ENCODE data around the gene SPDYE18. TPM values are rescaled to one million over a fixed set of nuclear protein-coding genes. Genes with fewer than 3 reads are reported as not detected.
"Not testable (repeated sequence)": the region's sequence is repeated elsewhere in the genome, so short reads cannot be mapped to it uniquely, and the experiment has no call there.

Gene SPDYE18
- total RNA-seq, 1 experiment from 2014 or later: not detected

DNA sequence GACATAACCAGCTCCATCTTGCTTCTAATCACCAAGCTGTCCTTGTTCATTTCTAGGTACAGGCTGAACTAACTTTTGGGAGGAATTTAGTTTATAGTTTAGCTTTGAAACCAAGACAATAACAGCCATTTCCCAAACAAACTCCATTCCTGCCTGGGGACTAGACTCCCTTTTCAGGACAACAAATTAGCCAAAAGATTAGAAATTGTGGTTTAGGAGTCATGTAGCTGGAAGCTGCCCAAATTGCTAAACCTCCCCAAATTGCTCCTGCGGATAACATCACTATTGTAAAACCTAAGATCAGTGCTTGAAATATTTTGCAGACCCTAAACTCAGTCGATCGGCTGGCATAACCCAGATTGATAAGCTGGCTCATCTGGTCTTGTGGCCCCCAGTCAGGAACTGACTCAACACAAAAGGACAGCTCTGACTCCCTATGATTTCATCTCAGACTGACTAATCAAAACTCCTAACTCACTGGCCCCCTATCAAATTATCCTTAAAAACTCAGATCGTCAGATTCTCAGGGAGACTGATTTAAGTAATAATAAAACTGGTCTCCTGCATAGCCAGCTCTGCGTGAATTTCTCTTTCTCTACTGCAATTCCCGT, 12.5 kb upstream of the SPDYE18 start:
- DNase-seq (ENCODE audit: low spot score); CTCF ChIA-PET: not testable (repeated sequence)
- H3K4me1 Mint-ChIP-seq: peaks cover 15% of the 10 kb centered on the region

DNA sequence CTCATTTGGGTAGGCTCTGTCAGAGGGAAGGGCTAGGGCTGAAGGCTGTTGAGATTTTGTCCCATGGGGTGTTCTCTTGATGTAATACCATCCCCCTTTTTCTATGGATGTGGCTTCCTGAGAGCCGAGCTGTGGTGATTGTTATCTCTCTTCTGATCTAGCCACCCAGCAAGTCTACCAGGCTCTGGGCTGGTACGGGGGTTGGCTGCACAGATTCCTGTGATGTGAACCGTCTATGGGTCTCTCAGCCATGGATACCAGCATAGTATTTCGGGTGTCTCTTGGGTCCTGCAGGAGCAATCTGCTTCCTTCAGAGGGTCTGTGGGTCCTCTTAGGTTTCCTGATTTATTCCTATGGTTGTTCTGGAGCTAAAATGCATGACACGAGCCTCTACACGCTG, 8.8 kb upstream of the SPDYE18 start:
- DNase-seq (ENCODE audit: low spot score); H3K27me3 Mint-ChIP-seq (ENCODE audit: low read depth); CTCF ChIA-PET; ATAC-seq; H3K27ac Mint-ChIP-seq; H3K9me3 Mint-ChIP-seq; POLR2A ChIA-PET; H3K4me3 Mint-ChIP-seq: not testable (repeated sequence)
- peaks cover 18% of the 10 kb centered on the region for H3K36me3 Mint-ChIP-seq
- peaks cover 16% of the 10 kb centered on the region for H3K4me1 Mint-ChIP-seq

More for the DNA sequence above, 12.5 kb upstream of the SPDYE18 start:
- H3K27ac Mint-ChIP-seq; H3K27me3 Mint-ChIP-seq (ENCODE audit: low read depth); H3K9me3 Mint-ChIP-seq; H3K4me3 Mint-ChIP-seq; POLR2A ChIA-PET; ATAC-seq: not testable (repeated sequence)
- H3K36me3 Mint-ChIP-seq: peaks cover 12% of the 10 kb centered on the region

GRCh38 chr7:77065869-77066268, 3.5 kb upstream of the SPDYE18 start:
- H3K27ac Mint-ChIP-seq; H3K9me3 Mint-ChIP-seq; H3K27me3 Mint-ChIP-seq (ENCODE audit: low read depth); H3K4me3 Mint-ChIP-seq; POLR2A ChIA-PET; DNase-seq (ENCODE audit: low spot score); H3K4me1 Mint-ChIP-seq; CTCF ChIA-PET: not testable (repeated sequence)
- peaks cover 11% of the 10 kb centered on the region for H3K36me3 Mint-ChIP-seq
- ATAC-seq: peak; percentile 47; the same call in 1 of the 2 replicates

DNA sequence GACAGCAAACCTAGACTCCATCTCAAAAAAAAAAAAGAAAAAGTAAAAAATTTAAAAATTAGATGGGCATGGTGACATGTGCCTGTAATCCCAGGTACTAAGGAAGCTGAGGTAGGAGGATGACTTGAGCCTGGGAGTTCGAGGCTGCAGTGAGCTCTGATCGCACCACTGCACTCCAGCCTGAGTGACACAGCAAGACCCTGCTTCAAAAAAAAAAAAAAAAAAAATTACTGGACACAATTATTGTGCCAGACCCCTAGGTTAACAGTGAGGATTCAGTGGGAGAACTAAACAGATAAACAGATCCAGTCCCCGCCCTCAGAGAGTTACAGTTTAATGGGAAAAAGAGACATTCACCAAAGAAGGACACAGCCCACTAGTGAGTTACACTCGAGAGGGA, 1.4 kb upstream of the SPDYE18 start:
- H3K4me1 Mint-ChIP-seq; H3K4me3 Mint-ChIP-seq; POLR2A ChIA-PET; H3K9me3 Mint-ChIP-seq; DNase-seq (ENCODE audit: low spot score); H3K27ac Mint-ChIP-seq; H3K27me3 Mint-ChIP-seq (ENCODE audit: low read depth); H3K36me3 Mint-ChIP-seq; ATAC-seq; CTCF ChIA-PET: not testable (repeated sequence)

DNA sequence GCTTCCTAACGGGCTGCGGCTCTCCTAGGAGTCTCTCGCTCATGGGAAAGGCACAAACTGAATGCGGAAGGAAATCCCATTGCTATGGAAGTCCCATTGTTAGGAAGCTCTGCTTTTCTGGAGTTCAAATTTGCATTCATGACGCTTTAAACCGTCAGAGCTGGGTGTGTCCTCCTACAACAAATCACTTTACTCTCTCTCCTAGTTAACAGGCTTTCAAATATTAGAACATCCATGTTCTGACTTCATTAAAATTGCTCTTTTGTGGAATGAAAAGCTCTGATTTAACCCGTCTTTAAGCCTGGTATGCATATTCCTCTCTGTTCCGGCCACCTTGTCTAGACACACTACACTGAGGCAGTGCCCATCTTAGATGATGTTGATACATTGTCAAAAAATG, 30.1 kb downstream of the SPDYE18 start, which contains the start of gene SPDYE17:
SPDYE17 (minus strand) TSS at position 101 of the 400 bp plus-strand sequence. CDS start 1,791 bp downstream, outside the sequence.
- H3K9me3 Mint-ChIP-seq; H3K36me3 Mint-ChIP-seq; H3K4me3 Mint-ChIP-seq; CTCF ChIA-PET; H3K27ac Mint-ChIP-seq; ATAC-seq; DNase-seq (ENCODE audit: low spot score); H3K4me1 Mint-ChIP-seq; POLR2A ChIA-PET; H3K27me3 Mint-ChIP-seq (ENCODE audit: low read depth): not testable (repeated sequence)

- H3K4me1 Mint-ChIP-seq; H3K27me3 Mint-ChIP-seq (ENCODE audit: low read depth); H3K9me3 Mint-ChIP-seq; POLR2A ChIA-PET; DNase-seq (ENCODE audit: low spot score); H3K36me3 Mint-ChIP-seq; H3K4me3 Mint-ChIP-seq; CTCF ChIA-PET; ATAC-seq; H3K27ac Mint-ChIP-seq: not testable (repeated sequence)
Measured at GRCh38 chr7:77026349-77026748, 36.0 kb downstream of the SPDYE18 start.

GRCh38 chr7:77010074-77010680, 52.2 kb downstream of the SPDYE18 start:
- H3K27me3 Mint-ChIP-seq (ENCODE audit: low read depth); POLR2A ChIA-PET; H3K9me3 Mint-ChIP-seq; H3K36me3 Mint-ChIP-seq; H3K4me1 Mint-ChIP-seq; DNase-seq (ENCODE audit: low spot score); H3K27ac Mint-ChIP-seq; CTCF ChIA-PET: not testable (repeated sequence)
- H3K4me3 Mint-ChIP-seq: peak overlapping the region; percentile 24; the same call in 1 of the 2 replicates
- peak; percentile 82 for ATAC-seq

DNA sequence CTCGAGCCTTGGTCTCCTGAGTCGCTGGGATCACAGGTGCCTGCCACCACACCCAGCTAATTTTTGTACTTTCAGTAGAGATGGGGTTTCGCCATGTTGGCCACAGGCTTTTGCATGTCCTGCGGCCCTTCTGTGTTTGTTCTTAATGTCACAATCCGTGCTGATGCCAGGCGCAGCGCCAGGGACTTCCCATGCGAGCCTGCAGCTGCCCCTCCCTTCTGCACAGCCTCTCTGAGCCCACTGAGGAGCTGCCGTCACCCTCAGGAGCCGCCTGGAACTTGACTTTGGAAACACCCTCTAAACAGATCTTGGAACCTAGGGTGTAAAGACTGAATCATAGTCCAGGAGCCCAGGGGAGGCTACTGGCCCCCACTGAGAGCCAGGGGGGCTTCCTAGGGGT, 54.4 kb downstream of the SPDYE18 start:
- H3K9me3 Mint-ChIP-seq; H3K36me3 Mint-ChIP-seq; CTCF ChIA-PET; ATAC-seq; H3K4me3 Mint-ChIP-seq; POLR2A ChIA-PET; H3K4me1 Mint-ChIP-seq; H3K27me3 Mint-ChIP-seq (ENCODE audit: low read depth); DNase-seq (ENCODE audit: low spot score); H3K27ac Mint-ChIP-seq: not testable (repeated sequence)

- H3K4me3 Mint-ChIP-seq; POLR2A ChIA-PET; ATAC-seq; H3K27me3 Mint-ChIP-seq (ENCODE audit: low read depth); H3K36me3 Mint-ChIP-seq; CTCF ChIA-PET; H3K4me1 Mint-ChIP-seq; DNase-seq (ENCODE audit: low spot score); H3K27ac Mint-ChIP-seq; H3K9me3 Mint-ChIP-seq: not testable (repeated sequence)
Measured at GRCh38 chr7:77006127-77007110, 55.9 kb downstream of the SPDYE18 start.

DNA sequence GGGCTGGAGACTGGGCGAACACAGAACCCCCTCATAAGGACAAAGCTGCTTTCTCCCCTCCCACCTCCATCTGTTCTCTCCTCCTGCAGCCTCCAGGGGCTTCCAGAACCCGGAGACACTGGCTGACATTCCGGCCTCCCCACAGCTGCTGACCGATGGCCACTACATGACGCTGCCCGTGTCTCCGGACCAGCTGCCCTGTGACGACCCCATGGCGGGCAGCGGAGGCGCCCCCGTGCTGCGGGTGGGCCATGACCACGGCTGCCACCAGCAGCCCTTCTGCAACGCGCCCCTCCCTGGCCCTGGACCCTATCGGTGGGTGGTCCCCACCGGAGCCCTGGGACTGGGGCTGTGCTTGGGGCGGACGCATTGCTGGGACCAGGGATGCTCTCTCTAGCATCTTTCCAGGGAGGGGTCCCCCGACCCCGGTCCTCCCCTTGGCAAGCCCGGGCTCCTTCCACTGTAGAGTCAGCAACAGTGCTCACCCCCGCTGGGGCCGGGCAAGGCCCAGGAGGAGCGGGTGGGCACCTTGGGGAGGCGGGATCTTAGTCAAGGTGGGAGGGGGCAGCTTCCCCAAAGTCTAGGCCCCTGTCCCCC, 56.8 kb downstream of the SPDYE18 start:
- H3K9me3 Mint-ChIP-seq; H3K27me3 Mint-ChIP-seq (ENCODE audit: low read depth); H3K4me1 Mint-ChIP-seq; DNase-seq (ENCODE audit: low spot score); H3K27ac Mint-ChIP-seq; ATAC-seq; POLR2A ChIA-PET; H3K36me3 Mint-ChIP-seq; CTCF ChIA-PET; H3K4me3 Mint-ChIP-seq: not testable (repeated sequence)

GRCh38 chr7:77004151-77004550, 58.2 kb downstream of the SPDYE18 start:
- CTCF ChIA-PET; ATAC-seq; H3K36me3 Mint-ChIP-seq; POLR2A ChIA-PET; DNase-seq (ENCODE audit: low spot score); H3K27ac Mint-ChIP-seq; H3K27me3 Mint-ChIP-seq (ENCODE audit: low read depth); H3K4me3 Mint-ChIP-seq; H3K9me3 Mint-ChIP-seq; H3K4me1 Mint-ChIP-seq: not testable (repeated sequence)

DNA sequence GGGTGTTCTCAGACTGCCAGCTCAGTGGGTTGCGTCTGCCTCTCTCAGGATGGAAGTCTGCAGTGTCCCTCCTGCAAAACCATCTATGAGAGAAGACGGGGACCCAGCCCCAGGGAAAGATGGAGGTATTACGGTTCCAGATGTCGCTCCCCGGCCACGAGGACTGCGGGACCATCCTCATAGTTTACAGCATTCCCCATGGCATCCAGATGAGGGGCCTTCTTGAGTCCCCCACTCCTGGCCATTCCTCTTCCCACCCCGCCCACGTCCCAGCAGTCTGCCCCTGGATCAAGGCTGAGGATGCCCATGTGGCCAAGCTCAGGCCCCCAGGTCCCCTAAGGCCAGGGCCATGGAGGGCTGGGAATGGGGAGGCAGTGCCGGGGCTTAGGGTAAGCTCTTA, 59.1 kb downstream of the SPDYE18 start:
- not testable (repeated sequence) for H3K27me3 Mint-ChIP-seq (ENCODE audit: low read depth)

More for the DNA sequence above, 59.1 kb downstream of the SPDYE18 start:
- H3K4me3 Mint-ChIP-seq; POLR2A ChIA-PET; H3K9me3 Mint-ChIP-seq; H3K36me3 Mint-ChIP-seq; H3K27ac Mint-ChIP-seq; ATAC-seq; DNase-seq (ENCODE audit: low spot score); CTCF ChIA-PET; H3K4me1 Mint-ChIP-seq: not testable (repeated sequence)

Data from WTC11 (cell line).